ENCODE data around the gene TYW1B. TPM values are rescaled to one million over a fixed set of nuclear protein-coding genes. Genes with fewer than 3 reads are reported as not detected.
"Not testable (repeated sequence)": the region's sequence is repeated elsewhere in the genome, so short reads cannot be mapped to it uniquely, and the experiment has no call there.

TYW1B gene, protein sequence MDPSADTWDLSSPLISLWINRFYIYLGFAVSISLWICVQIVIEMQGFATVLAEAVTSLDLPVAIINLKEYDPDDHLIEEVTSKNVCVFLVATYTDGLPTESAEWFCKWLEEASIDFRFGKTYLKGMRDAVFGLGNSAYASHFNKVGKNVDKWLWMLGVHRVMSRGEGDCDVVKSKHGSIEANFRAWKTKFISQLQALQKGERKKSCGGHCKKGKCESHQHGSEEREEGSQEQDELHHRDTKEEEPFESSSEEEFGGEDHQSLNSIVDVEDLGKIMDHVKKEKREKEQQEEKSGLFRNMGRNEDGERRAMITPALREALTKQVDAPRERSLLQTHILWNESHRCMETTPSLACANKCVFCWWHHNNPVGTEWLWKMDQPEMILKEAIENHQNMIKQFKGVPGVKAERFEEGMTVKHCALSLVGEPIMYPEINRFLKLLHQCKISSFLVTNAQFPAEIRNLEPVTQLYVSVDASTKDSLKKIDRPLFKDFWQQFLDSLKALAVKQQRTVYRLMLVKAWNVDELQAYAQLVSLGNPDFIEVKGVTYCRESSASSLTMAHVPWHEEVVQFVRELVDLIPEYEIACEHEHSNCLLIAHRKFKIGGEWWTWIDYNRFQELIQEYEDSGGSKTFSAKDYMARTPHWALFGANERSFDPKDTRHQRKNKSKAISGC
- 4.3 TPM for total RNA-seq (ENCODE audit: insufficient read depth, low replicate concordance)

DNA sequence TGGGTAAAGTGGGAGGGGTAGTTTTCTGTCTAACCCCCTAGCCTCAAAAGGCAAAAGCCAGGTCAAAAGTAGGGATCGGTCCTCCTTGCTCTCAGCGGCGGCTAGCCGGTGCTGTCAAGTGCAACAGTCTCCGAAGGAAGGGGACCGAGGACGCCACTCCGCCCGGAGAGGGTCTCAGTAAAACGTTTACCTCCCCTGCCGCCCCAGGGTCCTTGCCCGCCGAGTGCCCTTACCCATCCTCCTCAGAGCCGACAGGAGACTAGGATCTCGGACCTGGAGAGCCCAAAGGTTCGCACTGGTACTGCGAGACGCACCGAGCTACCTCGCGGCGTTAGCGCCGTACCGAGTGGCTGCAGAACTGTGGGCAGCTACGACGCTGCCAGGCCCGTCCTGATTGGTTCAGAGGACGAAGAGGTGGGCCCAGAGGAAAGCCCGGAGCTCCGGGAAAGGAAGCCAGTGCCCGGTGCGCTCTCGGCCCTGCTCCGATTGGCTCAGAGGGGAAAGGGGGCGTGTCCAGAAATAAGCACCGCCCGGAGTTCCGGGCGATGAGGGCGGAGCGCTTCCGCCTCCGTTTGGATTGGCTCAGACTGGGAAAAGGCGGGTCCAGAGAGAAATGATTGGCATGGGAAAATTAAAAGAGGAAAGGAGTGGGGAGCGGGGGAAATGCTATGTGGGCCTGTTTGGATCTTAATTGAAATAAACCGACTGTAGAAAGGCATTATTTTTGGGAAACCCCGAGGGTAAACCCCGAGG, at the start of gene TYW1B:
Gene TYW1B (minus strand): TSS at position 362 of the 753 bp plus-strand sequence. CDS start 125 bp downstream, at position 237.
- peak; percentile 99 for DNase-seq (ENCODE audit: low spot score)

DNA sequence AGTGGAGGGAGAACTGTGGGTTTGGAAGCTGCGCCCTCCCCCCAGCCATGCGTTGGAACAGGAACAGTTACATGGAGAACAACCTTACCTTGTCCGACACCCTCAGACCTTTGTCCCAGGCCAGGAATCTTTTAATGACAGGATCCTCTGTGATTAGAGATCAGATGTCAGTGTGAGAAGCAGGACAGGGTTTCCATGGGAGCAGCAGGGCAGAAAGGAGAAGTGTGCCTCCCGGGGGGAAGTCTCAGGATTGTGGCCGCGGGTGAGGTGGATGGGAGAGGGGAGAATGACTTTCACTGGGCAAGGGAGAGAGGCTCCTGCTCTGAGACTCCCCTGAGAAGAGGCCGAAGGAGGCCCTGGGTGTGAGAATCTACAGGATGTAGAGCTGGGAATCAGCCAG, 39.6 kb upstream of the TYW1B start:
- DNase-seq (ENCODE audit: low spot score): not testable (repeated sequence)

DNA sequence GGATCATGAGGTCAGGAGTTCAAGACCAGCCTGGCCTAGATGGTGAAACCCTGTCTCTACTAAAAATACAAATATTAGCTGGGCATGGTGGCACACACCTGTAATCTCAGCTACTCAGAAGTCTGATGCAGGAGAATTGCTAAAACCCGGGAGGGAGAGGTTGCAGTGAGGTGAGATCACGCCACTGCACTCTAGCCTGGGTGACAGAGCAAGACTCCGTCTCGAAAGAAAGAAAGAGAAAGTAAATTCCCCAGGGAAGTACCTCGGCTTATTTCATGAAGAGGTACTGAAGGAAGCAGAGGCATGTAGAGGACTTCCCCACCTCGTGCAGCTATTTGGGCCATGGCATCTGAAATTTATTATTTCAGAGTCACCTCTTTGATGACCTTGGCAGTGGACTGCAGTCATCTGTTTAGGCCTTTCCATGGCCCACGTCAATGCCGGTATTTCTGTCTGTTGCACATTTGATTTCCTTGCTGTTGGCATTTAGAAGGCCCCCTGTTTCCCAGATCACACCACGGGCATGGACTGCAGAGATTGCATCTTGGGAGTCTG, 30.9 kb upstream of the TYW1B start:
- DNase-seq (ENCODE audit: low spot score): not testable (repeated sequence)

DNA sequence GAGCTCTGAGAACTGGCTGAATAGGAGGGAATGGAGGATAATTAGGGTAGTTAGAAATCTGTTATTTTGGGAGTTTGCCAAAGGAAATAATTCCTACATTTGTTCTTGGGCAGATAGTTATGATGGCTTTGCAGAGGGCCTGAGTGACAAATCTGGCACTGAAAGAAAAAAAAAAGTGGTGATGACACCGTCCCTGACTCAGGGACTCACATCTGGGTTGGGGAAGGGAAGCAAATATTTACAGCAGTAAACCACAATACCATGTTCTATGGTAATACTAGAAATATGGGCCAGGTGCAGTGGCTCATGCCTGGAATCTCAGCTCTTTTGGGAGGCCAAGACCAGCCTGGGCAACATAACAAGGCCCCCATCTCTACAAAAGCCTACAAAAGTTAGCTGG, 29.9 kb upstream of the TYW1B start:
- DNase-seq (ENCODE audit: low spot score): not testable (repeated sequence)

DNA sequence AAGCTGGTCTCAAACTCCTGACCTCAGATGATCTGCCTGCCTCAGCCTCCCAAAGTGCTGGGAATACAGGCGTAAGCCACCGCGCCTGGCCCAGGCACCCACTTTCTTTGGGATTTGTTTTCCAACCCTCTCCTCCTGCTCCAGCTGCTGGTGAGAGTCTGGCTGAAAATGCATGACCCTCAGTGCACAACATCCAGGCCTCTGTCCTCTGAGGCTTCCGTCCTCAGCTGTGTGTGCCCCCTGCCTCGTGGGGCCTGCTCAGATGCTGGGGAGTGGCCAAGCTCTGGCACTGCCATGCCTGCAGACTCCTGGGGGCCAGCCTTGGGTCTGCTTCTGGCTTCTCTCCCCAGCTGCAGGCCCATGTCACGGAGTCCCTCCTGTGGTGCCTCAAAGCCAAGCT, 27.3 kb upstream of the TYW1B start:
- DNase-seq (ENCODE audit: low spot score): not testable (repeated sequence)

DNA sequence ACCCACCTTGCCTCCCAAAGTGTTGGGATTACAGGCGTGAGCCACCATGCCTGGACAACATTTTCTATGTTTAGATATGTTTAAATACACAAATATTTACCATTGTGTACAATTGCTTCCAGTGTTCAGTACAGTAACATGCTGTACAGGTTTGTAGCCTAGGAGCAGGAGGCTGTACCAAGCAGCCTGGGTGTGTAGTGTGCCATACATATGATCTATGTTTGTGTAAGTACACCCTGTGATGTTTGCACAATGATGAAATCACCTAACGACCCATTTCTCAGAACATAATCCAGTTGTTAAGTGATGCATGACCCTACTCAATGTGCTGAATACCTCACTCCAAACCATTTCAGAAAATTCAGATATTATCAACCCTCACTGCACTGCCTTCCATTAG, 24.9 kb upstream of the TYW1B start:
- not testable (repeated sequence) for DNase-seq (ENCODE audit: low spot score)

DNA sequence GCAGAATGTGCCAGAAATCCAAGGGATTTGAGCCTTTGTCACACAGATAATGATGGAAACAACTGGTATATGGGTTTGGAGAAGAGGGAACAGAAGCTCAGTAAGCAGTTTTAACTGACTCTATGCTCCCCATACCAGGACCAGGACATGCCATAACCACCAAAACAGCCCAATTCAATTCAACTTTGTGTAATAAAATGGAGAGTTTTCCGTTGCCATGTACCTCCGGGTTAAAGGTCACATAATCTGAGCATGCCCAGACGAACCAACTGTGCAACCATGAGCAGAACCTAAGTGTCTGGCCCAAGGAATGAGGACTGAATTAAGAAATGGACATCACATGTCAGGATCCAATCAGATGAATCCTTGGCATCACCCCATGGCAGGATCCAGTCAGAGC, 22.7 kb upstream of the TYW1B start:
- DNase-seq (ENCODE audit: low spot score): not testable (repeated sequence)

DNA sequence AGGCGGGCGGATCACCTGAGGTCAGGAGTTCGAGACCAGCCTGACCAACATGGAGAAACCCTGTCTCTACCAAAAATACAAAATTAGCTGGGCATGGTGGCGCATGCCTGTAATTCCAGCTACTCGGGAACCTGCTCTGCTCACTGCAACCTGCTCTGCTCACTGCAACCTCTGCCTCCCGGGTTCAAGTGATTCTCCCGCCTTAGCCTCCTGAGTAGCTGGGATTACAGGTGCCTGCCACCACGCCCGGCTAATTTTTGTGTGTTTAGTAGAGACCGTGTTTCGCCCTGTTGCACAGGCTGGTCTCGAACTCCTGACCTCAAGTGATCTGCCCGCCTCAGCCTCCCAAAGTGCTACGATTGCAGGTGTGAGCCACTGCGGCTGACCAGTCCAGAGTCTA, 16.1 kb upstream of the TYW1B start:
- DNase-seq (ENCODE audit: low spot score): not testable (repeated sequence)

DNA sequence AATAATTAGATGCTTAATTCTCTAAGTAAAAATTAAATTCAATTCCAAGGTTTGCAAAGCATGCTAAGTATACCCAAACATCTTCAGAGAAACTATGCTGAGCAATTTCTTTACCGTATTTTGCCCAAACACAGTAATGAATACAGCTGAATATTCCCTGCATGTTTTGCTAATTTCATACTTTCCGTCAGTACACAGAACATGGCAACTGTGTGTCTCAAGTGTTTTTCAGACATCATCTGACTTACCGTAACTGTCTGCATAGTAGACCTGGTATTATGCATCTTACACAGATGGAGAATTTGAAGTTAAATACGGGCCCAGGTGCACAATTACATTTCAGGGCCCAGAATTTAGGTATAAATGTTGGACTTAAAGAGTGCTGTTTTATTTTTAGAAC, 15.2 kb upstream of the TYW1B start:
- DNase-seq (ENCODE audit: low spot score): not testable (repeated sequence)

DNA sequence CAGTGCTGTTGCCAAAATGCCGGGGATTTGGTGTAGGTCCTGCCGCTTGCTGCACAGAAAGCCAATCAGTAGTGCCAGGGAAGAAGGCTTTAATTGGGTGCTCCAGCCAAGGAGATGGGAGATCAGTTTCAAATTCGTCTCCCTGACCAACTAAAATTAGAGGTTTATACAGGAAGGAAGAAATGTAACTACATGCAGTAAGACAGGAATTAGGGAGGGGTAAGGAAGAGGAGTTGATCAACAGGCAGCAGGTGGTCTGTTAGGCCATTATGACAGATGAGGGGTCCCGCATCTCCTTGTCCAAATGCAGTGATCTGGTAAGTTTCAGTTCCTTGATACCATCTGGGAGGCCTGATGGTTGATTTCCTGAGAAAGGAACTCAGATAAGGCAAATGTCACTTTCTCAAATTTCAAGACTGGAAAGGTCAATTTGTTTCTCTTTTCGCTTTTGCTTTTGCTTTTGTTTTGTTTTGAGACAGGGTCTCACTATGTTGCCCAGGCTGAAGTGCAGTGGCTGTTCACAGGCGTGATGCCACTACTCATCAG, 13.0 kb upstream of the TYW1B start:
- not testable (repeated sequence) for DNase-seq (ENCODE audit: low spot score)

DNA sequence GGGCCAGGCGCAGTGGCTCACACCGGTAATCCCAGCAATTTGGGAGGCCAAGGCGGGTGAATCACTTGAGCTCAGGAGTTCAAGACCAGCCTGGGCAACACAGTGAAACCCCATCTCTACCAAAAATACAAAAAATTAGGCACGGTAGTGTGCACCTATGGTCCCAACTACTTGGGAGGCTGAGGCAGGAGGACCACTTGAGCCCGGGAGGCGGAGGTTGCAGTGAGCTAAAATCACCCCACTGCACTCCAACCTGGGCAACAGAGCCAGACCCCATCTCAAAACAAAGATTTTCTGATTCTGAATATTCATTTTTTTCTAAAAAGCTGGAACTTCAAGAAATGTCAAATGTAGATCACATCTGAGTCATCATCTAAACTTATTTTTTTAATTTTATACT, 10.3 kb upstream of the TYW1B start:
- not testable (repeated sequence) for DNase-seq (ENCODE audit: low spot score)

DNA sequence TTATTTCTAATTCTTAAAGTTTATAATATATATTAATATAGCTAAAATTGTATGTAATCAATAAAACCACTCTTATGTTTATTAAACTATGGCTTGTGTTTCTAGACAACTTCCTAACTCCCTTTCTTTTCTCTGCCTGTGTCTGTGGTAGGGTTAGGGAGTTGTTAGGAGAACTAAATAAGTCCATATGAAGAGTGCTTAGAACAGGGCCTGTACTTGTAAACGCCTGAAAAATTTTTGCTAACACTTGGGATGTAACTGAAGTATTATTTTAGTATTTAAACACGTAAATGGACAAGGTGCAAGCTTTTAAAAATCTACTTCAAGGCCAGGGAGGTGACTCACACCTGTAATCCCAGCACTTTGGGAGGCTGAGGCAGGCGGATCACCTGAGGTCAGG, 9.3 kb upstream of the TYW1B start:
- DNase-seq (ENCODE audit: low spot score): not testable (repeated sequence)

DNA sequence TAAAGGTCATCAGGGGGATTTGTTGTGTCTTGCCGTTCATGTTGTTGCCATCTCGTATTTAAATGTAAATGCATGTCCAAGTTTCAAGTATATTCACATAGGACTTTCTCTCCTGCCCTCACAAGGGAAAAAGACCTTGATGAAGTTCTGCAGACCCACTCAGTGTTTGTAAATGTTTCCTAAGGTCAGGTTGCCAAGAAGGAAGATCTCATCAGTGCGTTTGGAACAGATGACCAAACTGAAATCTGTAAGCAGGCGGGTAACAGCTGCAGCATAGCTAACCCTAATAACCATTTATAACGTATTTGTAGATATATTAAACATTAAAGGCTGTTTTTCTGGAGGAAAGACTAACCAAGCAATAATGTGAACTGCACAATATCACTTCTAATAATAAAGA, 2.6 kb upstream of the TYW1B start:
- peak; percentile 7 for DNase-seq (ENCODE audit: low spot score)

DNA sequence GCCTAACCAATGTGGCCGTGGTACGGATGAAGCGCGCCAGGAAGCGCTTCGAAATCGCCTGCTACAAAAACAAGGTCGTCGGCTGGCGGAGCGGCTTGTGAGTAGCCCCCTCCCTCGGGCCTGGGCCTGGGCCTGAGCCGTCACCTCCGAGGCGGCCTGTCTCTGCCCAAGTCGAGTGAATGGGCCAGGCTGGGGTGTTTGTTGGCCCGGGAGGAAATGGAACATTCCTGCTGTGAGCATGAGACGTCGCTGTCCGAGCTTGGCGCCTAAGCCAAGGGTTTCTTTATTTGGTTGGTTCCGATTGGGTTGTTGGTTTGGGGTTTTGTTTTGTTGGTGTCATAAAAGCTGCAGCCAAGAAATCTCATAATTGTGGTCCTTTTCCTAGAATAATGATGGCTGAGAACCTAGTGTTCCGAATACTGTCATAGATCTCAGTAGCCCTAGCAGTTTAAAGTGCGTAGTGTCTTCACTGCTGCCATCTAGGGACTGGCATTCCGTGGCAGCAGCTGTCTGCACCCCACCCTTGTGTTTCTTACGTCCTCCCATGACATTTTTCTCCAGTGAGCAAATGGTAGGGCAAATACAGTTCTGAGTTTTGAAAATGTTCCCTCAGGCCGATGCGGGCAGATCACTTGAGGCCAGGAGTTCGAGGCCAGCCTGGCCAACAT, 1.8 kb upstream of the TYW1B start:
- DNase-seq (ENCODE audit: low spot score): peak; percentile 79

DNA sequence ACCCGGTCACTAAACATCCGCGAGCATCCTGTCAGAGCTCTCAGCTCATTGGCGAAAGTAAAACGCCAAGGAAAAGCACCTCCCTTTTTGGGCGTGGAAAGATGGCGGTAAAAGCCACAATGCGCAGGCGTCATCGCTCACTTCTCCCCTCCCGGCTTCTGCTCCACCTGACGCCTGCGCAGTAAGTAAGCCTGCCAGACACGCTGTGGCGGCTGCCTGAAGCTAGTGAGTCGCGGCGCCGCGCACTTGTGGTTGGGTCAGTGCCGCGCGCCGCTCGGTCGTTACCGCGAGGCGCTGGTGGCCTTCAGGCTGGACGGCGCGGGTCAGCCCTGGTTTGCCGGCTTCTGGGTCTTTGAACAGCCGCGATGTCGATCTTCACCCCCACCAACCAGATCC, 1.3 kb upstream of the TYW1B start:
- peak; percentile 100 for DNase-seq (ENCODE audit: low spot score)

DNA sequence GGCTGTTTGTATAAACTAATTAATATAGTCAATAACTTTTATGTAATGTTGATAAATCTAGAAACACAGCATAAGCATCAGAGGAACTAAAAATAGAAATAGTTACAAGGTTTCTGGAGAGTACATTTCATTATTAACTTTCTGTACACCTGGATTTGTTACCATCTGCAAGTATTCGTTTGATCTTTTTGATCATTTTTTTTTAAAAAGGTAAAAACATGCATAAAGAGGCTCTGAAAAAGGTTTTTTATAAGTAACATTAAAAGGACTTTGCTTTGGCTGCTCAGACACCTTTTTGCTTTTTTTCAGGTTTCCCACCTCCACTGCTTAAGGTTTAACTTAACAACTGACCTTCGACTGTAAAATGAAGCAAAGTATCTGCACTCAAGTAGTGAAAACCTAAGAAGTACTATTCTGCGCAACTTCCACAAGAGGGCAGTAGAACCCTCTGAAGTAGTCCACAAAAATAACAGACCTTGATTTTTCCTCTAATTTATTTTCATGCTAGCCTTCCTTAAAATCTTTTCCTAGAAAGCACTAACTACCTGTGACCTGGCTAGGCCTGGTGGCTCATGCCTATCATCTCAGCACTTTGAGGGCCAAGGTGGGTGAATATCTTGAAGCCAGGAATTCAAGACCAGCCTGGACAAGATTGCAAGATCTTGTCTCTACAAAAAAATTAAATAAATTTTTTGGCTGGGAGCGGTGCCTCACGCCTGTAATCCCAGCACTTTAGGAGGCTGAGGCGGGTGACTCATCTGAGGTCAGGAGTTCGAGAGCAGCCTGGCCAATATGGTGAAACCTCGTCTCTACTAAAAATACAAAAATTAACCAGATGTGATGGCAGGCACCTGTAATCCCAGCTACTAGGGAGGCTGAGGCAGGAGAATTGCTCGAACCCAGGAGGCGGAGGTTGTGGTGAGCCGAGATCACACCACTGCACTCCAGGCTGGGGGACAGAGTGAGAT, 4.0 kb downstream of the TYW1B start:
- peak; percentile 25 for DNase-seq (ENCODE audit: low spot score)

DNA sequence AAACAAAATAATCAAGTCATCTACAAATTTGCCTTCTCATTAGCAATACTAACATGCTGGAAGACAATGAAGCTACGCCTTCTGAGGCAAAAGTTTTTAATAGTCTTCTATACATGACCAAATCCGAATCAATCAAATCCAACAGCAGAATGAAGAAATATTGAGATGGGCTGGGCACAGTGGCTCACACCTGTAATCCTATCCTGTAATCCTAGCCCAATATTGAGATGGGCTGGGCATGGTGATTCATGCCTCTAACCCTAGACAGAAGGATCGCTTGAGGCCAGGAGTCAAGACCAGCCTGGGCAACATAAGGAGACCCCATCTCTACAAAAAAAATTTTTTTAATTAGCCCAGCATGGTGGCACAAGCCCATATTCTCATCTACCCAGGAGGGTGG, 5.5 kb downstream of the TYW1B start:
- not testable (repeated sequence) for DNase-seq (ENCODE audit: low spot score)

DNA sequence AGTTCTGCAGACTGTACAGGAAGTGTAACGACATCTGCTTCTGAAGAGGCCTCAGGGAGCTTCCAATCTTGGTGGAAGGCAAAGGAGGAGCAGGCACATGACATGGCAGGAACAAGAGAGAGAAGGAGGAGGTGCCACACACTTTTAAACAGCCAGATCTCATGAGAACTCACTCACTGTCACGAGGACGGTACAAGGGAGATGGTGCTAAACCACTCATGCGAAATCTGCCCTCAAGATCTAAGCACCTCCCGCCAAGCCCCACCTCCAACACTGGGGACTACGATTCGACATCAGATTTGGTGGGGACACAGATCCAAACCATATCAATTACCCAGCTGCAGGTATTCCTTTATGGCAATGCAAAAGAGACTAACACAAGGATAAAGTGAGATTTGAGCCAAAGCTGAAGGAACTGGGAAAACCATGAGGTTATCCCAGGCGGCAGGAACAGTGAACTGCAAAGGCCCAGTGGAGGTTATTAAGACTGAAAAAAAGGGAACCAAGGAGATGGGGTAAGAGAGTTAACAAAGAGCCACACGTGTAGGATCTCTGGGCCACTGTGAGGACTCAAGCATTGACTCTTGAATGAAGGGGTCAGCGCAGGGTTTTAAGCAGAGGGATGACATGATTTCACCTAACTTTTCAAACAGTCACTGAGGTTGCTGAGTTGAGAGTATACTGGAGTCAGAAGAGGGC, 9.2 kb downstream of the TYW1B start:
- not testable (repeated sequence) for DNase-seq (ENCODE audit: low spot score)

DNA sequence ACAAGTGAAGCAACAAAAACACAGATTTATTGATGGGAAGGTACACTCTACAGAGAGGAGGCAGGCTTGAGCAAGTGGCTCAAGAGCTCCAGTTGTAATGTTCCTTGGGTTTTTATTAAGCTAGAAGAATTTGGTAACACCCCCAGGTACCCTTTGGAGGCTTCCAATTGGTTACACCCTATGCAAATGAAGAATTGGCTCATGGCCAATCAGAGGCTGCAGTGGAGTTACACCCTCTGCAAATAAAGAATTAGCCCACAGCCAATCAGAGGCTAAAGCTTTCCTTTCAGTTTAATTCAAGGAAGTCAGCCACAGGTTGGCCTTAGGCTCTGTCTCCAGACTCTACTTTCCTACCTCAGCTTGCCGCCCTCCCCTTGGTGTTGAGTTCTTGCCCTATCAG, 10.3 kb downstream of the TYW1B start:
- DNase-seq (ENCODE audit: low spot score): not testable (repeated sequence)

Measured in umbilical cord (tissue), 2 donors.